Measurements from ENCODE around the gene C9orf72. TPM values are rescaled to one million over a fixed set of nuclear protein-coding genes. Genes with fewer than 3 reads are reported as not detected.

The C9orf72 gene
- total and polyA plus RNA-seq, 2 of the 13 experiments (the other 11 are each of a cell fraction or from before 2014, with no cell fraction given): 3.1 to 5.9 TPM

GRCh38 chr9:27582794-27583193, 9.5 kb upstream of the C9orf72 start:
- Histone ChIP-seq H2AFZ (ENCODE audit: low read length) (no peak overlapping the region), H3K9ac (ENCODE audit: insufficient read depth, low read depth, low read length) (no peak overlapping the region), H3K9me3 (ENCODE audit: low read length) (no peaks in the 10 kb centered on the region), H3K27me3 (ENCODE audit: control insufficient read depth in 1 of 2, insufficient read depth in 2 of 2, low read length in 2 of 2) (no peaks in the 10 kb centered on the region), H3K4me2 (ENCODE audit: low read depth, low read length) (no peak overlapping the region), H3K4me1 (ENCODE audit: insufficient read depth, low read length) (no peaks in the 10 kb centered on the region), H4K20me1 (ENCODE audit: insufficient read depth, low read length) (no peaks in the 10 kb centered on the region), H3K79me2 (ENCODE audit: insufficient read depth, low read length) (no peaks in the 10 kb centered on the region), H3K27ac (ENCODE audit: extremely low read length, insufficient read depth, low read length) (no peak overlapping the region), H3K4me3 (replicated peaks in 1 of 3; ENCODE audit: insufficient read depth in 1 of 3, low read depth in 2 of 3, low read length in 3 of 3) (no peak overlapping the region), H3K36me3 (replicated peaks in 1 of 2; ENCODE audit: control insufficient read depth in 1 of 2, insufficient read depth in 2 of 2, low read length in 2 of 2) (no peaks in the 10 kb centered on the region)
- POLR2A ChIA-PET: no interaction called here
- DNase-seq (ENCODE audit: low spot score) (no peak), FAIRE-seq (no peak), ATAC-seq (no peak)
- no peak for TF ChIP-seq JDP2 (CRISPR knock-in tag; IDR thresholded peaks at IDR 0.05; ENCODE audit: borderline replicate concordance)
- peak; percentile 14 for TF ChIP-seq ZFP36 (IDR thresholded peaks at IDR 0.05; ENCODE audit: borderline replicate concordance, low read depth, low read length, partially characterized antibody)
- in situ Hi-C loops (cut with HindIII; ENCODE audit: extremely low pct_ligation_motif_present, low pct_unique_long_range_greater_than_20kb): no loop called here
- intact Hi-C loops (cut with micrococcal nuclease; ENCODE audit: unreplicated experiment): no loop called here
- BruUV-seq (replicated peaks): no TSS peak
- WGBS (ENCODE audit: low lambda C conversion rate): 6% methylated on average over 2 of the region's 2 CpGs
- CTCF ChIA-PET (ENCODE audit: low intra/inter-chr PET ratio, low total read pairs): no interaction called here

DNA sequence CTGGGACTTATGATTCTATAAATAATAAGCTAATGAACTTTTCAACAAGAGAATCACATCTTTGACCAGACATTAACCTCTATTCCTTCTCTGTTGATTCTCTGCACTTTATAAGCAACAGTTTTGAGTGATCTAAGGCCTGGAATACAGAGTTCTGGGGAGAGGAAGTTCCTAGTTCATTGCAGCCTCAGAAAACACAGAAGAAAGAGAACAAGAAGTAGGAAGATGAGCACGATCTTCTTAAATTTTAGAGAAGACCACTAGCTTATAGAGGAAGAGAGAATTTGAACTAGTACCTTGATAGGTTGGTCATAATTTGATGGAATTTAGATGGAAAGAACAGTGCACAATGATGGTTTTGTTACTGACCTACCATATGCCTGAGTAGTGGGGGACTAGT, 8.5 kb upstream of the C9orf72 start:
- H3K4me1 ChIP-seq (ENCODE audit: insufficient read depth, low read length): no peaks in the 10 kb centered on the region
- H3K9ac ChIP-seq (ENCODE audit: insufficient read depth, low read depth, low read length): no peak overlapping the region
- no peaks in the 10 kb centered on the region for H4K20me1 ChIP-seq (ENCODE audit: insufficient read depth, low read length)
- WGBS (ENCODE audit: low lambda C conversion rate): 46% methylated on average over 1 of the region's 1 CpG
- in situ Hi-C loops (cut with HindIII; ENCODE audit: extremely low pct_ligation_motif_present, low pct_unique_long_range_greater_than_20kb) (no loop called here), intact Hi-C loops (cut with micrococcal nuclease; ENCODE audit: unreplicated experiment) (no loop called here)
- H3K4me3 ChIP-seq (replicated peaks in 1 of 3; ENCODE audit: insufficient read depth in 1 of 3, low read depth in 2 of 3, low read length in 3 of 3): no peak overlapping the region
- H3K9me3 ChIP-seq (ENCODE audit: low read length): no peaks in the 10 kb centered on the region
- no peak overlapping the region for H2AFZ ChIP-seq (ENCODE audit: low read length)
- POLR2A ChIA-PET: no interaction called here
- no peaks in the 10 kb centered on the region for H3K79me2 ChIP-seq (ENCODE audit: insufficient read depth, low read length)
- CTCF ChIA-PET (ENCODE audit: low intra/inter-chr PET ratio, low total read pairs): no interaction called here
- H3K4me2 ChIP-seq (ENCODE audit: low read depth, low read length): no peak overlapping the region
- H3K27ac ChIP-seq (ENCODE audit: extremely low read length, insufficient read depth, low read length): no peak overlapping the region
- BruUV-seq (replicated peaks): no TSS peak
- no peaks in the 10 kb centered on the region for H3K36me3 ChIP-seq (replicated peaks in 1 of 2; ENCODE audit: control insufficient read depth in 1 of 2, insufficient read depth in 2 of 2, low read length in 2 of 2)
- FAIRE-seq: no peak
- H3K27me3 ChIP-seq (ENCODE audit: control insufficient read depth in 1 of 2, insufficient read depth in 2 of 2, low read length in 2 of 2): no peaks in the 10 kb centered on the region
- DNase-seq (ENCODE audit: low spot score): no peak
- ATAC-seq: no peak
- no peak for TF ChIP-seq GMEB1 (CRISPR knock-in tag; IDR thresholded peaks at IDR 0.05; ENCODE audit: borderline replicate concordance)
- no peak for TF ChIP-seq KDM2A (CRISPR knock-in tag; IDR thresholded peaks at IDR 0.05; ENCODE audit: borderline replicate concordance, low read depth)
- no peak for TF ChIP-seq TBX2 (CRISPR knock-in tag; IDR thresholded peaks at IDR 0.05; ENCODE audit: borderline replicate concordance)
- TF ChIP-seq ZNF230 (CRISPR knock-in tag; IDR thresholded peaks at IDR 0.05): no peak
- TF ChIP-seq TEAD2 (CRISPR knock-in tag; IDR thresholded peaks at IDR 0.05): no peak
- no peak for TF ChIP-seq PAXIP1 (CRISPR knock-in tag; conservative IDR thresholded peaks at IDR 0.05)
- TF ChIP-seq NRL (CRISPR knock-in tag; IDR thresholded peaks at IDR 0.05; ENCODE audit: borderline replicate concordance): no peak
- no peak for TF ChIP-seq ZNF296 (CRISPR knock-in tag; conservative IDR thresholded peaks at IDR 0.05)

All from HepG2 (cell line).